Duodenal mucosa (tissue), 2 donors: ENCODE results near the gene SLC35A4.

ENCODE experiments used
- H3K27ac ChIP-seq: one replicate; pipeline ENCODE4 v1.7.0; 2013; ENCODE audit warnings: low read depth, low read length
- H3K27me3 ChIP-seq, 2 donors: one replicate each; pipeline ENCODE4 v1.7.0; 2013; ENCODE audit warnings: low read length in 2 of 2, control low read depth in 1 of 2; ENCODE audit not compliant: insufficient read depth in 2 of 2, control insufficient read depth in 1 of 2
- H3K36me3 ChIP-seq, 2 donors: one replicate each; pipeline ENCODE4 v1.7.0; 2013; ENCODE audit warnings: low read length in 2 of 2, control low read depth in 1 of 2; ENCODE audit not compliant: insufficient read depth in 2 of 2, control insufficient read depth in 1 of 2
- H3K4me1 ChIP-seq, 2 donors: one replicate each; pipeline ENCODE4 v1.7.0; 2013; ENCODE audit warnings: low read length in 2 of 2, control low read depth in 1 of 2; ENCODE audit not compliant: insufficient read depth in 2 of 2, control insufficient read depth in 1 of 2
- H3K4me3 ChIP-seq, 2 donors: one replicate each; pipeline ENCODE4 v1.7.0; 2013; ENCODE audit warnings: low read length in 2 of 2, low read depth in 1 of 2
- H3K9ac ChIP-seq, 2 donors: one replicate each; pipeline ENCODE4 v1.7.0; 2013; ENCODE audit warnings: low read length in 2 of 2, low read depth in 1 of 2
- H3K9me3 ChIP-seq, 2 donors: one replicate each; pipeline ENCODE4 v1.7.0; 2013; ENCODE audit warnings: low read length in 2 of 2, control low read depth in 1 of 2; ENCODE audit not compliant: control insufficient read depth in 1 of 2

SLC35A4 gene

GRCh38 chr5:140557965-140558364 is 6.7 kb upstream of the SLC35A4 start:
- Histone ChIP-seq H3K4me1 (peaks cover 17 to 21% of the 10 kb centered on the region in 2 donors), H3K4me3 (peak overlapping the region; percentile 83 to 86), H3K27ac (peak overlapping the region; percentile 88), H3K9ac (peak overlapping the region; percentile 91 to 95), H3K27me3 (no peaks in the 10 kb centered on the region), H3K9me3 (no peaks in the 10 kb centered on the region), H3K36me3 (peaks cover 0 to 5% of the 10 kb centered on the region in 2 donors)

- H3K36me3 ChIP-seq = peaks cover 0 to 4% of the 10 kb centered on the region in 2 donors
- no peak overlapping the region for H3K27ac ChIP-seq
- no peak overlapping the region for H3K4me3 ChIP-seq
- peaks cover 21 to 26% of the 10 kb centered on the region in 2 donors for H3K4me1 ChIP-seq
- no peaks in the 10 kb centered on the region for H3K27me3 ChIP-seq
- H3K9me3 ChIP-seq = no peaks in the 10 kb centered on the region
- H3K9ac ChIP-seq = no peak overlapping the region
Observed at GRCh38 chr5:140558542-140558941, 6.1 kb upstream of the SLC35A4 start.

- no peaks in the 10 kb centered on the region for H3K9me3 ChIP-seq
- H3K27me3 ChIP-seq = no peaks in the 10 kb centered on the region
- no peak overlapping the region for H3K27ac ChIP-seq
- H3K36me3 ChIP-seq = peaks cover 0 to 4% of the 10 kb centered on the region in 2 donors
- H3K4me3 ChIP-seq = no peak overlapping the region
- peaks cover 28 to 35% of the 10 kb centered on the region in 2 donors for H3K4me1 ChIP-seq
- H3K9ac ChIP-seq = no peak overlapping the region
Observed at GRCh38 chr5:140560227-140560626, 4.4 kb upstream of the SLC35A4 start.

- Histone ChIP-seq H3K4me3 (no peak overlapping the region), H3K36me3 (peaks cover under 1 to 15% of the 10 kb centered on the region in 2 donors), H3K9me3 (no peaks in the 10 kb centered on the region), H3K9ac (no peak overlapping the region), H3K4me1 (peaks cover 27 to 35% of the 10 kb centered on the region in 2 donors), H3K27ac (no peak overlapping the region), H3K27me3 (no peaks in the 10 kb centered on the region)
Observed at GRCh38 chr5:140561753-140562523, 2.7 kb upstream of the SLC35A4 start.

DNA sequence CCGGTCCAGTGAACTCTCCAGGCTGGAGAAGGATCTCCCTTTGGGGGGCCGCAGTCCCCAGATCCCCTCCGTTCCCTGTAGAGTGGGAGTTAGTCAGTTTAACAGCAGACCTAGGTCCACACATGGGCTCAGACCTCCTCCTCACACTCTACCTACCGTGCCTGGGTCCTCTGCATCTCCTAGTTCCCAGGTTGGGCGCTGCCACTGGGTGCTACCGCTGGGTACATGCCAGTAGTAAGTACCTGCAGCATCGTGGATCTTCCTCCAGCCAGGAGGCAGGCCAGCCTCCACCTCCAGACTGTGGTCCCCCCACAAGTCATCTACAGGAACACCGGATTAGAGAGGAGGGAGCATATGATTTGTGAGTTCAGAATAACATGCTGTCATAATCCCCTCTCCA is 1.0 kb upstream of the SLC35A4 start:
- H3K4me1 ChIP-seq = peaks cover 23 to 36% of the 10 kb centered on the region in 2 donors
- peaks cover 9 to 30% of the 10 kb centered on the region in 2 donors for H3K36me3 ChIP-seq
- peak overlapping the region; percentile 79 to 98 for H3K4me3 ChIP-seq
- peak overlapping the region; percentile 92 to 99 for H3K9ac ChIP-seq
- peak overlapping the region; percentile 94 for H3K27ac ChIP-seq
- no peaks in the 10 kb centered on the region for H3K27me3 ChIP-seq
- H3K9me3 ChIP-seq = no peaks in the 10 kb centered on the region

DNA sequence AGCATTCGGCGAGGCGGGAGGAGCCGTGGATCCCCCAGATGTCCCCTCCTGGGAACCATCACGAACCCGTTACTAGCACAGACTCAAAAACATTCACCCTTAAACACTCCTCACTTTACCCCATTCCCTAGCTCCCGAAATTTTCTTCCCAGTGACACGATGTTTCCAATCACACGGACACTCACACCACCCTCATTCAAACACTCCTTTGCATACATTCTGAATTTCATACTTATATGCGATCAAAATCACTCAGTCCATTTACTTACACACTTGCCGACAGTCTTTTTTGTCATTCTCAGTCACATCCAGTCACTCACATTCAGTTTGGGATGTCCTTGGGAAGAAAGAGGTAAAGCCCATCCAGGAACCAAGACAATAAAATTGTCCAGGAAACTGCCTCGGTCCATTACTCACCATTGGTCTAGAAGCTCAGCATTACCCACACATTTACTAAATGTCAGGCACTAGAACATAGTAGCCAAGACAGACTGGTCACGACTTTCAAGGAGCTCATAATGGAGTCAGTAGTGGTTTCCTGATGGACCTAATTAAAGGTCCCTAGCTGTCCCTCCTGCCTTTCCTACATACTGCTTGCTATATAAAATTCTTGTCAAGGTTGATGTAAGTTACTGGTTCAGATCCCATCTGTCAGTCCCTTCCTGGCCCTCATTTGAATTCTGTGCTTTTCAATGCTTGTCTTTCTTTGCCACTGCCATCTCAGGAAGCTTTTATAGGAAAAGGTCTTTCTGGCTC is 574 bp downstream of the SLC35A4 start:
- peaks cover 9 to 30% of the 10 kb centered on the region in 2 donors for H3K36me3 ChIP-seq
- peak overlapping the region; percentile 94 for H3K27ac ChIP-seq
- peaks cover 39 to 49% of the 10 kb centered on the region in 2 donors for H3K4me1 ChIP-seq

DNA sequence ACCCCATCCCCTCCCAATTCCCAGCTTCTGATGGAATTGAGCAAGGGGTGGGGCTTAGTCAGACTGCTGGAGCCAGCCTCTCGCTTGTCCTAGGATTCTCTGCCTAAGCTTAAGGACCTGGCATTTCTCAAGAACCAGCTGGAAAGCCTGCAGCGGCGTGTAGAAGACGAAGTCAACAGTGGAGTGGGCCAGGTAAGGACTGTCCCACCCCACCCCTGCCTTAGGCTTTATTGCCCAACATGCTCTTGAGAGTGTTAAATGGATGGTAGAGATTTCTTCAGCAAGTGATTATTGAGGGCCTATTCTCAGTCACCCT is 1.1 kb downstream of the SLC35A4 start:
- Histone ChIP-seq H3K27ac (no peak overlapping the region), H3K4me1 (peaks cover 44 to 54% of the 10 kb centered on the region in 2 donors), H3K4me3 (peak overlapping the region; percentile 79 to 98), H3K9me3 (no peaks in the 10 kb centered on the region), H3K36me3 (peaks cover 9 to 27% of the 10 kb centered on the region in 2 donors), H3K27me3 (no peaks in the 10 kb centered on the region), H3K9ac (peak overlapping the region; percentile 92 to 99)

More for the DNA sequence above, 574 bp downstream of the SLC35A4 start:
- Histone ChIP-seq H3K4me3 (peak overlapping the region; percentile 79 to 98), H3K27me3 (no peaks in the 10 kb centered on the region), H3K9ac (peak overlapping the region; percentile 92 to 99), H3K9me3 (no peaks in the 10 kb centered on the region)

- H3K27me3 ChIP-seq = no peaks in the 10 kb centered on the region
- no peaks in the 10 kb centered on the region for H3K9me3 ChIP-seq
- no peak overlapping the region for H3K4me3 ChIP-seq
- peaks cover 47 to 57% of the 10 kb centered on the region in 2 donors for H3K4me1 ChIP-seq
- H3K27ac ChIP-seq = no peak overlapping the region
- no peak overlapping the region for H3K9ac ChIP-seq
- peaks cover 9 to 29% of the 10 kb centered on the region in 2 donors for H3K36me3 ChIP-seq
Observed at GRCh38 chr5:140566665-140567064, 2.0 kb downstream of the SLC35A4 start.

DNA sequence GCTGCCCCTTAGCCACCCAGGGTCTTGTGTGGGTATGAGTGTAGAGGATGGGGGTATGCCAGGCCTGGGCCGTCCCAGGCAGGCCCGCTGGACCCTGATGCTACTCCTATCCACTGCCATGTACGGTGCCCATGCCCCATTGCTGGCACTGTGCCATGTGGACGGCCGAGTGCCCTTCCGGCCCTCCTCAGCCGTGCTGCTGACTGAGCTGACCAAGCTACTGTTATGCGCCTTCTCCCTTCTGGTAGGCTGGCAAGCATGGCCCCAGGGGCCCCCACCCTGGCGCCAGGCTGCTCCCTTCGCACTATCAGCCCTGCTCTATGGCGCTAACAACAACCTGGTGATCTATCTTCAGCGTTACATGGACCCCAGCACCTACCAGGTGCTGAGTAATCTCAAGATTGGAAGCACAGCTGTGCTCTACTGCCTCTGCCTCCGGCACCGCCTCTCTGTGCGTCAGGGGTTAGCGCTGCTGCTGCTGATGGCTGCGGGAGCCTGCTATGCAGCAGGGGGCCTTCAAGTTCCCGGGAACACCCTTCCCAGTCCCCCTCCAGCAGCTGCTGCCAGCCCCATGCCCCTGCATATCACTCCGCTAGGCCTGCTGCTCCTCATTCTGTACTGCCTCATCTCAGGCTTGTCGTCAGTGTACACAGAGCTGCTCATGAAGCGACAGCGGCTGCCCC is 2.6 kb downstream of the SLC35A4 start:
- H3K27ac ChIP-seq = no peak overlapping the region
- peaks cover 47 to 61% of the 10 kb centered on the region in 2 donors for H3K4me1 ChIP-seq

DNA sequence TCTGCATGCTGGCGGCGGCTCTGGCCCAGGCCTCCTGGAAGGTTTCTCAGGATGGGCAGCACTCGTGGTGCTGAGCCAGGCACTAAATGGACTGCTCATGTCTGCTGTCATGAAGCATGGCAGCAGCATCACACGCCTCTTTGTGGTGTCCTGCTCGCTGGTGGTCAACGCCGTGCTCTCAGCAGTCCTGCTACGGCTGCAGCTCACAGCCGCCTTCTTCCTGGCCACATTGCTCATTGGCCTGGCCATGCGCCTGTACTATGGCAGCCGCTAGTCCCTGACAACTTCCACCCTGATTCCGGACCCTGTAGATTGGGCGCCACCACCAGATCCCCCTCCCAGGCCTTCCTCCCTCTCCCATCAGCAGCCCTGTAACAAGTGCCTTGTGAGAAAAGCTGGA is 3.2 kb downstream of the SLC35A4 start:
- Histone ChIP-seq H3K4me1 (peaks cover 47 to 61% of the 10 kb centered on the region in 2 donors), H3K27ac (no peak overlapping the region), H3K27me3 (no peaks in the 10 kb centered on the region), H3K9ac (no peak overlapping the region), H3K4me3 (no peak overlapping the region), H3K36me3 (peaks cover 9 to 29% of the 10 kb centered on the region in 2 donors), H3K9me3 (no peaks in the 10 kb centered on the region)

More for the DNA sequence above, 2.6 kb downstream of the SLC35A4 start:
- peaks cover 9 to 29% of the 10 kb centered on the region in 2 donors for H3K36me3 ChIP-seq
- no peak overlapping the region for H3K9ac ChIP-seq
- no peak overlapping the region for H3K4me3 ChIP-seq
- H3K9me3 ChIP-seq = no peaks in the 10 kb centered on the region
- no peaks in the 10 kb centered on the region for H3K27me3 ChIP-seq
